ENCODE data around the gene HKDC1. TPM values are rescaled to one million over a fixed set of nuclear protein-coding genes. Genes with fewer than 3 reads are reported as not detected.

Gene HKDC1, protein sequence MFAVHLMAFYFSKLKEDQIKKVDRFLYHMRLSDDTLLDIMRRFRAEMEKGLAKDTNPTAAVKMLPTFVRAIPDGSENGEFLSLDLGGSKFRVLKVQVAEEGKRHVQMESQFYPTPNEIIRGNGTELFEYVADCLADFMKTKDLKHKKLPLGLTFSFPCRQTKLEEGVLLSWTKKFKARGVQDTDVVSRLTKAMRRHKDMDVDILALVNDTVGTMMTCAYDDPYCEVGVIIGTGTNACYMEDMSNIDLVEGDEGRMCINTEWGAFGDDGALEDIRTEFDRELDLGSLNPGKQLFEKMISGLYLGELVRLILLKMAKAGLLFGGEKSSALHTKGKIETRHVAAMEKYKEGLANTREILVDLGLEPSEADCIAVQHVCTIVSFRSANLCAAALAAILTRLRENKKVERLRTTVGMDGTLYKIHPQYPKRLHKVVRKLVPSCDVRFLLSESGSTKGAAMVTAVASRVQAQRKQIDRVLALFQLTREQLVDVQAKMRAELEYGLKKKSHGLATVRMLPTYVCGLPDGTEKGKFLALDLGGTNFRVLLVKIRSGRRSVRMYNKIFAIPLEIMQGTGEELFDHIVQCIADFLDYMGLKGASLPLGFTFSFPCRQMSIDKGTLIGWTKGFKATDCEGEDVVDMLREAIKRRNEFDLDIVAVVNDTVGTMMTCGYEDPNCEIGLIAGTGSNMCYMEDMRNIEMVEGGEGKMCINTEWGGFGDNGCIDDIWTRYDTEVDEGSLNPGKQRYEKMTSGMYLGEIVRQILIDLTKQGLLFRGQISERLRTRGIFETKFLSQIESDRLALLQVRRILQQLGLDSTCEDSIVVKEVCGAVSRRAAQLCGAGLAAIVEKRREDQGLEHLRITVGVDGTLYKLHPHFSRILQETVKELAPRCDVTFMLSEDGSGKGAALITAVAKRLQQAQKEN
- 0.28 and 0.74 TPM in 2 replicates for total RNA-seq

DNA sequence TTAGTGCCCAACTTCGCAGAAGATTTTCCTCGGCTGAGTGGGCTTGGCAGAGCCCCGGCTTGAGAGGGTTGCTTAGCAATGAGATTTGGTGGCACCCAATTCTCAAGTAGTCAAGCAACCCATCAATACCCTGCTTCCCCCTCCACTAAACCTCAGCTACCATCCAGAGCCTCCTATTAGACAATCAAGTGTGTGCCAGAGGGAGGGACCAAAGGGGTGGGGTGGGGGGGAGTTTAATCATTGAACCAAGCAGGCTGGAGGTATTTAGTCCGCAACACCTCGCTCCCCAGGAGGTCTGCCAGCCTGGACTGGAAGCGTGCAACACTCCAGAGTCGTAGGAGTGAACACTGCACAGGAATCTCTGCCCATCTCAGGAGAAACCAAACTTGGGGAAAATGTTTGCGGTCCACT is at the start of gene HKDC1:
Gene HKDC1 (plus strand): TSS at position 292 of the 411 bp plus-strand sequence. CDS start 104 bp downstream, at position 396.

DNA sequence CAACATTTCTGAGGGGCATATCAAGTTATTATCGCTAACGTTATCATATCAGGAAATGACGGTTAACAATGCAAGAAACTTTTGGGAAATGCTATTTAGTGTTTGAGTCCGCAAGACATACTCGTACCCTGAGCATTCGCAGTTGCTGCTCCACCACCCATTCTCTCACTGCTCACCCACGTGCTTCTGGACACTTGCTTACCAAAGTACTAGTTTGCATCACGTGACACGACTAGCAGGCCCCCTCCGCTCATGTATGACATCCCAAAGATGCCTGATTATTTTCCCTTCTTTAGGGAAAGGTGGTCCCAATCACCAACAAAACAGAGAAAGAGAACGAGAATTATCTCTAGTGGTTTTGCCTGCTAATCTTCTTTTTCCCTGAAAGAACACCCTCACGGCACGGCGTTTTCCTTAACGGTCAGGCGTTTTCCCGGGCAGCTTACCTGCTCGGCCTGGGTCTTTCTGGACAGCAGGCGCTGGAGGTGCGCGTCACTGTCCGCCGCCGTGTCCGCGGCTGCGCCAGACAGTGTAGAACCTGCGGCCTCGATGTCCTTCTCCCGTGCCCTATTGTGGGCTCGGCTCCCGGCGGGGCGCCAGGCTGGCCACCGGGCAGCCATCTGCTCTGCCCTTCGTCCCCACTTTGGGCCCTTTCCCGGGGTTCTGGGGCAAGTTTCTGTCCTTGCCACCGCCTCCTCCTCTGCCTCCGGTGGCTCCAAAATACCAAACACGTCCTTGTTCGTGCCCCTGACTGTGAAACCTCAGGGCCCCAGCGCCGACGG is 40.2 kb upstream of the HKDC1 start, which contains the start of gene SUPV3L1:
Gene SUPV3L1 (plus strand): TSS at position 492 of the 782 bp plus-strand sequence. CDS start 58 bp downstream, at position 550.

DNA sequence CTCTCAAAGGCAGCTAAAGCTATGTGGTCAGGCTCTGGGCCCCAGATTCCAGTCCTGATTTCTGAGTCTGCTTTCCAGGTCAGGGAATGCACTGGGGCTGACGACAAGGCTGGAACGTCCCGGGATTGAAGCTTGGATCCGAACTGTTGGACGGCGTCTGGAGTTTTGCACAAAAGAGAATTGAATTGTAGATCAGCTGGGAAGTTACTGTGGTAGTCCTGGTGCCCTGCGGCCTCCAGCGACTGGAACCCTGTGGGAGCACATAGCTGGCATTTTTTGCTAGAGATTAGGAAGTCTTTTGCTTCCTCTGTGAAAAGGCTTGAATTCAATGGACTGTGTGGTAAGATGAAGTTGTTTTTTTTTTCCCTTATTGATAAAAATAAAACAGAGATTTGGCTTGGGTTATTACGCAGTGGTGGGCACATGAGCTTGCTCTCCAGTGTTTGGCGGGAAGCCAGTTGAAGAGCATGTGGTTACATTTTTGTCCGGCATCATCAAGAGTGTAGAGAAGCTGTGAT is 58.4 kb downstream of the HKDC1 start, which contains the start of gene HK1:
Gene HK1 (plus strand): TSS at position 51 of the 518 bp plus-strand sequence.

Other genes starting within 250 kb of the HKDC1 start
- gene KIFBP, start 231.5 kb upstream of the HKDC1 start, total RNA-seq, result 19.8 and 22.9 TPM in 2 replicates
- gene SRGN, start 132.2 kb upstream of the HKDC1 start, total RNA-seq, result 36.7 and 87.9 TPM in 2 replicates
- gene VPS26A, start 96.2 kb upstream of the HKDC1 start, total RNA-seq, result 21.2 and 26.9 TPM in 2 replicates
- 32.1 and 38.5 TPM in 2 replicates for gene SUPV3L1, start 40.1 kb upstream of the HKDC1 start, total RNA-seq
- 131 and 169 TPM in 2 replicates for gene HK1, start 58.2 kb downstream of the HKDC1 start, total RNA-seq
- 0.09 TPM in 1 of 2 replicates, not detected in the other for gene TACR2, start 196.6 kb downstream of the HKDC1 start, total RNA-seq
- 0.85 and 1.6 TPM in 2 replicates for gene TSPAN15, start 231.1 kb downstream of the HKDC1 start, total RNA-seq

All from smooth muscle cell of bladder (primary cell).